Endothelial cell of umbilical vein (primary cell): ENCODE measurements around the gene RASA1. TPM values are rescaled to one million over a fixed set of nuclear protein-coding genes. Genes with fewer than 3 reads are reported as not detected.

Experiments used
- BruUV-seq: library from RNA; stranded (reverse); fragments of 400-500 nt; replicated peaks from 2 replicates; lab custom pipeline; 2021; lab: Mats Ljungman, UMichigan
- CTCF ChIA-PET: fragments of 300-600, 350-600 bp; sonication (Branson Sonifier 250); formaldehyde crosslinking; loops from one replicate; lab custom pipeline; 2021; ENCODE audit warnings: antibody characterized with exemption, inconsistent platforms; lab: Charles Lee
- POLR2A ChIA-PET: fragments of 300-600, 350-600 bp; sonication (Branson Sonifier 250); formaldehyde crosslinking; loops from one replicate; lab custom pipeline; 2021; ENCODE audit warnings: antibody characterized with exemption, inconsistent platforms; lab: Charles Lee
- DNase-seq: peaks from one replicate; pipeline ENCODE4 v3.0.0-alpha.2; 2011; ENCODE audit warnings: low read depth, low spot score
- FAIRE-seq: peaks from 2 replicates; lab custom pipeline; 2011; peaks lifted over from hg19 to GRCh38; lab: Jason Lieb, UNC
- H2AFZ ChIP-seq: 2 replicates; pipeline ENCODE4 v1.6.0; 2012; ENCODE audit warnings: low read depth, low read length, control low read depth, inconsistent platforms
- H3K27ac ChIP-seq: 2 replicates; pipeline ENCODE4 v1.5.1; 2011; ENCODE audit warnings: low read depth, mild to moderate bottlenecking, control low read depth, low read length, moderate library complexity; ENCODE audit not compliant: insufficient read depth
- H3K27me3 ChIP-seq, 2 experiments: 2 replicates each; pipeline versions ENCODE4 v1.6.0 to v1.6.1; 2011; ENCODE audit warnings: low read length in 2 of 2, mixed read lengths in 1 of 2; ENCODE audit not compliant: control insufficient read depth in 2 of 2, insufficient read depth in 2 of 2
- H3K36me3 ChIP-seq, 2 experiments: 2 replicates in 1 of 2; 3 replicates in 1 of 2; pipeline ENCODE4 v1.5.1; 2011; ENCODE audit warnings: low read length in 2 of 2, mild to moderate bottlenecking in 1 of 2, moderate library complexity in 1 of 2; ENCODE audit not compliant: control insufficient read depth in 2 of 2, insufficient read depth in 2 of 2; ENCODE audit errors: extremely low read depth in 1 of 2
- H3K4me1 ChIP-seq: 3 replicates; pipeline ENCODE4 v1.5.1; 2011; ENCODE audit warnings: mild to moderate bottlenecking, low read length; ENCODE audit not compliant: control insufficient read depth, insufficient read depth; ENCODE audit errors: extremely low read depth
- H3K4me2 ChIP-seq: 2 replicates; pipeline ENCODE4 v1.6.1; 2011; ENCODE audit warnings: low read length, control low read depth, mixed read lengths; ENCODE audit not compliant: insufficient read depth
- H3K4me3 ChIP-seq, 3 experiments: fragments of 200-600 bp in 1 of 3; sonication (generic), shearing (Covaris generic) in 1 of 3; replicated peaks in 1 of 3; 2 replicates each; pipeline ENCODE4 v1.5.1; 2011 to 2016; ENCODE audit warnings: control low read depth in 3 of 3, low read length in 3 of 3, mild to moderate bottlenecking in 2 of 3, inconsistent platforms in 1 of 3, low read depth in 1 of 3, moderate library complexity in 1 of 3; ENCODE audit not compliant: insufficient read depth in 1 of 3
- H3K79me2 ChIP-seq: 2 replicates; pipeline ENCODE4 v1.6.0; 2012; ENCODE audit warnings: low read length, inconsistent platforms; ENCODE audit not compliant: control insufficient read depth, insufficient read depth
- H3K9ac ChIP-seq: replicated peaks from 2 replicates; pipeline ENCODE3; 2011; ENCODE audit warnings: low read length, control low read depth; ENCODE audit not compliant: insufficient read depth; ENCODE audit errors: extremely low read depth
- H3K9me1 ChIP-seq: replicated peaks from 3 replicates; pipeline ENCODE4 v1.6.0; 2011; ENCODE audit warnings: mild to moderate bottlenecking, low read length; ENCODE audit not compliant: control insufficient read depth, insufficient read depth; ENCODE audit errors: extremely low read depth
- H3K9me3 ChIP-seq: replicated peaks from 2 replicates; pipeline ENCODE4 v1.5.1; 2012; ENCODE audit warnings: low read length, inconsistent platforms; ENCODE audit not compliant: control insufficient read depth, insufficient read depth
- H4K20me1 ChIP-seq: replicated peaks from 2 replicates; pipeline ENCODE3; 2011; ENCODE audit warnings: mild to moderate bottlenecking, low read length; ENCODE audit not compliant: control insufficient read depth, insufficient read depth; ENCODE audit errors: extremely low read depth
- EZH2 ChIP-seq: IDR thresholded peaks from 2 replicates; pipeline ENCODE4 v1.6.1; 2012; ENCODE audit warnings: borderline replicate concordance, low read depth, mild to moderate bottlenecking, moderate library complexity, low read length, inconsistent platforms; ENCODE audit not compliant: severe bottlenecking
- FOS ChIP-seq: IDR thresholded peaks from 2 replicates; pipeline ENCODE4 v1.6.1; 2011; ENCODE audit warnings: mild to moderate bottlenecking, low read length, moderate library complexity, borderline replicate concordance; ENCODE audit not compliant: insufficient read depth
- GATA2 ChIP-seq: IDR thresholded peaks from 2 replicates; pipeline ENCODE4 v1.7.0; 2011; ENCODE audit warnings: low read depth, mild to moderate bottlenecking, moderate library complexity, mixed read lengths, low read length; ENCODE audit not compliant: insufficient read length, insufficient read depth
- JUN ChIP-seq: IDR thresholded peaks from 2 replicates; pipeline ENCODE4 v1.6.1; 2011; ENCODE audit warnings: borderline replicate concordance, low read depth; ENCODE audit not compliant: insufficient read length, insufficient read depth
- MAX ChIP-seq: IDR thresholded peaks from 2 replicates; pipeline ENCODE4 v1.6.1; 2011; ENCODE audit not compliant: insufficient read depth, insufficient read length
- MYC ChIP-seq: IDR thresholded peaks from one replicate; pipeline ENCODE4 v1.6.1; 2011; ENCODE audit warnings: mild to moderate bottlenecking, low read depth, low read length
- POLR2A ChIP-seq: IDR thresholded peaks from 2 replicates; pipeline ENCODE4 v1.6.1; 2012; ENCODE audit warnings: low read depth, mild to moderate bottlenecking, control low read depth, low read length
- POLR2AphosphoS5 ChIP-seq: IDR thresholded peaks from 2 replicates; pipeline ENCODE4 v1.6.1; 2012; ENCODE audit warnings: low read depth, mild to moderate bottlenecking, control low read depth, low read length, moderate library complexity; ENCODE audit not compliant: insufficient read depth
- dilution Hi-C: fragments of 300-500 bp; cut with MboI; formaldehyde crosslinking; loops from one replicate; pipeline ENCODE4 v1.15.0; 2019; ENCODE audit warnings: low sequenced_read_pairs; ENCODE audit not compliant: extremely low pct_ligation_motif_present
- intact Hi-C: fragments of 100-400 bp; cut with micrococcal nuclease; formaldehyde crosslinking; loops from one replicate; pipeline ENCODE4 v1.10.0; 2022
- polyA plus RNA-seq, 4 experiments: library from polyadenylated mRNA; depleted of rRNA in 3 of 4; stranded (reverse) in 3 of 4; unstranded in 1 of 4; fragments of >200 nt; gene quantifications; 2 replicates each; pipeline versions ENCODE4 v1.2.1 to v1.2.3, GENCODE V29; 2011 to 2012; ENCODE audit warnings: missing spikeins in 1 of 4
- total RNA-seq: library from RNA; stranded (reverse); gene quantifications from 2 replicates; pipeline ENCODE4 v1.2.3, GENCODE V29; 2021
- TF ChIP-seq, protein P1 (sequence below), 2 donors: IDR thresholded peaks; 1 replicate in 1 of 2; 2 replicates in 1 of 2; pipeline ENCODE4 v1.5.1; 2011; ENCODE audit warnings: low read length in 2 of 2, mild to moderate bottlenecking in 2 of 2, moderate library complexity in 2 of 2, control low read depth in 1 of 2, inconsistent platforms in 1 of 2, low read depth in 1 of 2; ENCODE audit not compliant: insufficient read depth in 1 of 2; ENCODE audit errors: extremely low read depth in 1 of 2

RASA1 gene
- total and polyA plus RNA-seq, 2 donors (not counting 3 experiments of a cell fraction or from before 2014, with no cell fraction given): 23.1 to 42.0 TPM

GRCh38 chr5:87382224-87382623, 114.5 kb downstream of the RASA1 start:
- POLR2A ChIA-PET: no interaction called here

More at GRCh38 chr5:87382224-87382623, 114.5 kb downstream of the RASA1 start:
- CTCF ChIA-PET: no interaction called here
- Histone ChIP-seq H2AFZ (no peak overlapping the region), H4K20me1 (no peaks in the 10 kb centered on the region), H3K4me3 (no peak overlapping the region), H3K4me2 (no peak overlapping the region), H3K79me2 (no peaks in the 10 kb centered on the region), H3K9ac (no peak overlapping the region), H3K9me1 (no peaks in the 10 kb centered on the region), H3K27me3 (no peaks in the 10 kb centered on the region), H3K36me3 (peaks cover 2 to 24% of the 10 kb centered on the region in 2 experiments), H3K9me3 (no peaks in the 10 kb centered on the region), H3K4me1 (no peaks in the 10 kb centered on the region), H3K27ac (no peak overlapping the region)
- TF ChIP-seq FOS (no peak), MAX (no peak), POLR2A (no peak), EZH2 (no peak), GATA2 (no peak), JUN (no peak), MYC (no peak), POLR2AphosphoS5 (no peak)
- TF ChIP-seq, protein P1, sequence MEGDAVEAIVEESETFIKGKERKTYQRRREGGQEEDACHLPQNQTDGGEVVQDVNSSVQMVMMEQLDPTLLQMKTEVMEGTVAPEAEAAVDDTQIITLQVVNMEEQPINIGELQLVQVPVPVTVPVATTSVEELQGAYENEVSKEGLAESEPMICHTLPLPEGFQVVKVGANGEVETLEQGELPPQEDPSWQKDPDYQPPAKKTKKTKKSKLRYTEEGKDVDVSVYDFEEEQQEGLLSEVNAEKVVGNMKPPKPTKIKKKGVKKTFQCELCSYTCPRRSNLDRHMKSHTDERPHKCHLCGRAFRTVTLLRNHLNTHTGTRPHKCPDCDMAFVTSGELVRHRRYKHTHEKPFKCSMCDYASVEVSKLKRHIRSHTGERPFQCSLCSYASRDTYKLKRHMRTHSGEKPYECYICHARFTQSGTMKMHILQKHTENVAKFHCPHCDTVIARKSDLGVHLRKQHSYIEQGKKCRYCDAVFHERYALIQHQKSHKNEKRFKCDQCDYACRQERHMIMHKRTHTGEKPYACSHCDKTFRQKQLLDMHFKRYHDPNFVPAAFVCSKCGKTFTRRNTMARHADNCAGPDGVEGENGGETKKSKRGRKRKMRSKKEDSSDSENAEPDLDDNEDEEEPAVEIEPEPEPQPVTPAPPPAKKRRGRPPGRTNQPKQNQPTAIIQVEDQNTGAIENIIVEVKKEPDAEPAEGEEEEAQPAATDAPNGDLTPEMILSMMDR (IDR thresholded peaks at IDR 0.05; ENCODE audit: extremely low read depth in 1 of 2, insufficient read depth in 1 of 2, low read depth in 1 of 2, low read length in 2 of 2): no peak
- FAIRE-seq: no peak
- dilution Hi-C loops (no loop called here), intact Hi-C loops (no loop called here)
- BruUV-seq: no TSS peak
- no peak for DNase-seq
